SK-N-SH (cell line): ENCODE results near the gene ANKRD33B. TPM values are rescaled to one million over a fixed set of nuclear protein-coding genes. Genes with fewer than 3 reads are reported as not detected.

Experiments used
- CTCF ChIA-PET: fragments of 300-600, 350-600 bp; formaldehyde crosslinking; extraction: SDS; loops from one replicate; lab custom pipeline; 2021; lab: Yijun Ruan, JAX
- POLR2A ChIA-PET: fragments of 350-600 bp; sonication (Branson Sonifier 250); formaldehyde crosslinking; extraction: SDS; loops from one replicate; lab custom pipeline; 2020; ENCODE audit warnings: antibody characterized with exemption, inconsistent platforms; lab: Yijun Ruan, JAX
- DNase-seq: peaks from one replicate; pipeline ENCODE4 v3.0.0; 2012
- H2AFZ ChIP-seq: fragments of 200-600 bp; sonication (generic); 2 replicates; pipeline ENCODE4 v1.8.1; 2016; ENCODE audit warnings: antibody characterized with exemption, mild to moderate bottlenecking, low read depth
- H3F3A ChIP-seq: fragments of 200-600 bp; sonication (generic); replicated peaks from 2 replicates; pipeline ENCODE3; 2016; ENCODE audit warnings: antibody characterized with exemption, mild to moderate bottlenecking; ENCODE audit not compliant: insufficient read depth
- H3K27ac ChIP-seq, 2 experiments: fragments of 200-500 bp in 1 of 2; fragments of 200-600 bp in 1 of 2; sonication (Bioruptor generic) in 1 of 2; sonication (generic), shearing (Covaris generic) in 1 of 2; 2 replicates each; pipeline versions ENCODE4 v1.5.1 to v1.6.1; 2014 to 2016; ENCODE audit warnings: low read depth in 2 of 2, inconsistent platforms in 1 of 2, low read length in 1 of 2, mild to moderate bottlenecking in 1 of 2, mixed read lengths in 1 of 2
- H3K27me3 ChIP-seq: fragments of 200-600 bp; sonication (generic), shearing (Covaris generic); 2 replicates; pipeline ENCODE4 v1.6.1; 2016; ENCODE audit warnings: mixed run types; ENCODE audit not compliant: insufficient read depth
- H3K36me3 ChIP-seq, 2 experiments: fragments of 200-500 bp in 1 of 2; fragments of 200-600 bp in 1 of 2; sonication (Bioruptor generic) in 1 of 2; sonication (generic) in 1 of 2; replicated peaks in 1 of 2; 2 replicates each; pipeline versions ENCODE3 to v1.5.1; 2014 to 2016; ENCODE audit warnings: low read length in 1 of 2, mild to moderate bottlenecking in 1 of 2; ENCODE audit not compliant: insufficient read depth in 2 of 2, control insufficient read depth in 1 of 2
- H3K4me1 ChIP-seq, 2 experiments: fragments of 200-500 bp in 1 of 2; fragments of 200-600 bp in 1 of 2; sonication (Bioruptor generic) in 1 of 2; sonication (generic), shearing (Covaris generic) in 1 of 2; 2 replicates each; pipeline versions ENCODE4 v1.5.1 to v1.6.1; 2014 to 2016; ENCODE audit warnings: low read depth in 1 of 2, low read length in 1 of 2, mixed run types in 1 of 2; ENCODE audit not compliant: insufficient read depth in 2 of 2, control insufficient read depth in 1 of 2
- H3K4me2 ChIP-seq: fragments of 200-600 bp; sonication (generic), shearing (Covaris generic); 2 replicates; pipeline ENCODE4 v1.6.1; 2017; ENCODE audit warnings: mixed run types
- H3K4me3 ChIP-seq, 2 experiments: fragments of 200-500 bp in 1 of 2; fragments of 200-600 bp in 1 of 2; sonication (Bioruptor generic) in 1 of 2; sonication (generic), shearing (Covaris generic) in 1 of 2; 2 replicates each; pipeline versions ENCODE4 v1.5.1 to v1.8.1; 2014 to 2016; ENCODE audit warnings: low read depth in 2 of 2, inconsistent platforms in 1 of 2, low read length in 1 of 2, mild to moderate bottlenecking in 1 of 2, mixed read lengths in 1 of 2, moderate library complexity in 1 of 2
- H3K79me2 ChIP-seq: fragments of 200-600 bp; sonication (generic); 2 replicates; pipeline ENCODE4 v1.8.1; 2017; ENCODE audit warnings: mild to moderate bottlenecking; ENCODE audit not compliant: insufficient read depth
- H3K9ac ChIP-seq: fragments of 200-600 bp; sonication (generic); 2 replicates; pipeline ENCODE4 v1.6.1; 2017; ENCODE audit warnings: mixed run types
- H3K9me2 ChIP-seq: fragments of 200-600 bp; sonication (generic); 2 replicates; pipeline ENCODE4 v1.6.1; 2017; ENCODE audit warnings: mixed run types
- H3K9me3 ChIP-seq: fragments of 200-600 bp; sonication (generic); 2 replicates; pipeline ENCODE4 v1.6.1; 2017; ENCODE audit warnings: mixed run types, mild to moderate bottlenecking, moderate library complexity
- H4K20me1 ChIP-seq: fragments of 200-600 bp; sonication (generic); 2 replicates; pipeline ENCODE4 v1.6.1; 2017; ENCODE audit warnings: mild to moderate bottlenecking, mixed run types; ENCODE audit not compliant: insufficient read depth
- ELF1 ChIP-seq: IDR thresholded peaks from 2 replicates; pipeline ENCODE4 v1.4.0; 2012
- FOXJ3 ChIP-seq: sonication (generic); formaldehyde crosslinking; IDR thresholded peaks from 2 replicates; pipeline ENCODE4 v1.5.1; 2020; ENCODE audit warnings: mild to moderate bottlenecking, missing genetic modification reagents
- FOXM1 ChIP-seq: IDR thresholded peaks from 2 replicates; pipeline ENCODE4 v1.4.0; 2012; ENCODE audit warnings: low read depth, mild to moderate bottlenecking
- GABPA ChIP-seq: IDR thresholded peaks from 2 replicates; pipeline ENCODE4 v1.4.0; 2012; ENCODE audit warnings: low read depth, mild to moderate bottlenecking
- GATA2 ChIP-seq: sonication (generic); formaldehyde crosslinking; IDR thresholded peaks from 2 replicates; pipeline ENCODE4 v1.5.0; 2020; ENCODE audit warnings: mild to moderate bottlenecking, missing genetic modification reagents
- JUND ChIP-seq: IDR thresholded peaks from 2 replicates; pipeline ENCODE4 v1.4.0; 2012
- MEF2A ChIP-seq: IDR thresholded peaks from 2 replicates; pipeline ENCODE4 v1.4.0; 2012; ENCODE audit warnings: low read depth, borderline replicate concordance
- MXI1 ChIP-seq: IDR thresholded peaks from 2 replicates; pipeline ENCODE4 v1.6.1; 2012; ENCODE audit warnings: mild to moderate bottlenecking, low read depth, low read length, improper control_type of control experiment
- NRF1 ChIP-seq: IDR thresholded peaks from 2 replicates; pipeline ENCODE4 v1.6.1; 2012; ENCODE audit warnings: low read depth, mild to moderate bottlenecking, low read length
- POLR2AphosphoS5 ChIP-seq: IDR thresholded peaks from 2 replicates; pipeline ENCODE4 v1.6.1; 2012; ENCODE audit warnings: low read depth, low read length
- RCOR1 ChIP-seq: fragments of 150-350 bp; IDR thresholded peaks from 2 replicates; pipeline ENCODE4 v1.6.1; 2017; ENCODE audit warnings: antibody characterized with exemption, low read length
- SIN3A ChIP-seq: IDR thresholded peaks from 2 replicates; pipeline ENCODE4 v1.6.1; 2012; ENCODE audit warnings: low read depth, mild to moderate bottlenecking, low read length, moderate library complexity, borderline replicate concordance
- SMC3 ChIP-seq: IDR thresholded peaks from 2 replicates; pipeline ENCODE4 v1.6.1; 2012; ENCODE audit warnings: low read depth, low read length, improper control_type of control experiment
- TAF1 ChIP-seq: IDR thresholded peaks from 2 replicates; pipeline ENCODE4 v1.6.1; 2012; ENCODE audit warnings: low read depth, mild to moderate bottlenecking, low read length, moderate library complexity, borderline replicate concordance
- TEAD4 ChIP-seq: IDR thresholded peaks from 2 replicates; pipeline ENCODE4 v1.4.0; 2012; ENCODE audit warnings: mild to moderate bottlenecking, borderline replicate concordance; ENCODE audit not compliant: insufficient read depth
- WGBS: methylation state at CpG from one replicate; pipeline ENCODE4 v1.1.6; 2017; ENCODE audit warnings: low lambda C conversion rate; 5-methylcytosine and 5-hydroxymethylcytosine counted together
- polyA plus RNA-seq, 3 experiments: library from polyadenylated mRNA; depleted of rRNA; stranded (reverse); fragments of >200 nt; gene quantifications; 2 replicates each; pipeline ENCODE4 v1.2.3, GENCODE V29; 2012
- TF ChIP-seq, protein P1 (sequence below): fragments of 200-600 bp; sonication (generic); IDR thresholded peaks from 2 replicates; pipeline ENCODE4 v1.6.1; 2017; ENCODE audit warnings: antibody characterized with exemption, mild to moderate bottlenecking, moderate library complexity
- TF ChIP-seq, protein P2 (sequence below): IDR thresholded peaks from 2 replicates; pipeline ENCODE4; 2012

ANKRD33B gene
- polyA plus RNA-seq, 1 of the 3 experiments (the other 2 are of a cell fraction), result 1.8 TPM

DNA sequence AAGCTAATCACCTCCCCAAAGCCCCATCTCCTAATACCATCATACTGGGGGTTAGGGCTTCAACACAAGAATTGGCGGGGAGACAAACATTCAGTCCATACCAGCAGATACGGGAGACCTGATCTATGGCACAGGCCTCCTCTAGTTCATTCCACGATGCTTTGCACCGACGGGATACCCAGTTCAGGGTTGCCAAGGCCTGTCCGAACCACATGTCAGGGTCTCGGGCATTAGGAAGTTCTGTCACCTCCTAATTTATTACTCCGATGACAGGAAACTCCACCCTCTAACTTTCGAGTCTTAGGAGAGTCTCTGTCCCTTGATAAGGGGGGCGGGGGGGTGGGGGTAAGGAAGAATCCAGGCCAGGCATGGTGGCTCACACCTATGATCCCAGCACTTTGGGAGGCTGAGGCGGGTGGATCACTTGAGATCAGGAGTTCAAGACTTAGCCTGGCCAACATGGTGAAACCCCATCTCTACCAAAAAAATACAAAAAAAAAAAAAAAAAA lies 23.8 kb upstream of the ANKRD33B start:
- Histone ChIP-seq H3F3A (peaks cover 12% of the 10 kb centered on the region), H2AFZ (no peak overlapping the region), H3K27me3 (no peaks in the 10 kb centered on the region), H3K9me3 (no peaks in the 10 kb centered on the region), H3K9me2 (no peaks in the 10 kb centered on the region), H3K4me2 (no peak overlapping the region), H3K79me2 (no peaks in the 10 kb centered on the region), H3K9ac (no peak overlapping the region), H4K20me1 (no peaks in the 10 kb centered on the region), H3K36me3 (no peaks in the 10 kb centered on the region), H3K27ac (no peak overlapping the region), H3K4me3 (no peak overlapping the region), H3K4me1 (peaks cover 6 to 7% of the 10 kb centered on the region in 2 experiments; a peak in 3 of 4 replicates)
- 95% methylated on average over 11 of the region's 11 CpGs for WGBS
- ChIA-PET POLR2A (no interaction called here), CTCF (no interaction called here)
- DNase-seq, result no peak
- TF ChIP-seq TAF1, result no peak
- TF ChIP-seq POLR2AphosphoS5, result no peak
- no peak for TF ChIP-seq SIN3A
- TF ChIP-seq SMC3, result no peak
- TF ChIP-seq RCOR1, result no peak
- TF ChIP-seq GABPA, result no peak
- TF ChIP-seq FOXM1, result no peak
- no peak for TF ChIP-seq NRF1
- TF ChIP-seq FOXJ3 (CRISPR knock-in tag), result no peak
- TF ChIP-seq TEAD4, result no peak
- TF ChIP-seq GATA2 (CRISPR knock-in tag), result no peak
- no peak for TF ChIP-seq JUND
- TF ChIP-seq, protein P1, sequence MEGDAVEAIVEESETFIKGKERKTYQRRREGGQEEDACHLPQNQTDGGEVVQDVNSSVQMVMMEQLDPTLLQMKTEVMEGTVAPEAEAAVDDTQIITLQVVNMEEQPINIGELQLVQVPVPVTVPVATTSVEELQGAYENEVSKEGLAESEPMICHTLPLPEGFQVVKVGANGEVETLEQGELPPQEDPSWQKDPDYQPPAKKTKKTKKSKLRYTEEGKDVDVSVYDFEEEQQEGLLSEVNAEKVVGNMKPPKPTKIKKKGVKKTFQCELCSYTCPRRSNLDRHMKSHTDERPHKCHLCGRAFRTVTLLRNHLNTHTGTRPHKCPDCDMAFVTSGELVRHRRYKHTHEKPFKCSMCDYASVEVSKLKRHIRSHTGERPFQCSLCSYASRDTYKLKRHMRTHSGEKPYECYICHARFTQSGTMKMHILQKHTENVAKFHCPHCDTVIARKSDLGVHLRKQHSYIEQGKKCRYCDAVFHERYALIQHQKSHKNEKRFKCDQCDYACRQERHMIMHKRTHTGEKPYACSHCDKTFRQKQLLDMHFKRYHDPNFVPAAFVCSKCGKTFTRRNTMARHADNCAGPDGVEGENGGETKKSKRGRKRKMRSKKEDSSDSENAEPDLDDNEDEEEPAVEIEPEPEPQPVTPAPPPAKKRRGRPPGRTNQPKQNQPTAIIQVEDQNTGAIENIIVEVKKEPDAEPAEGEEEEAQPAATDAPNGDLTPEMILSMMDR, result no peak

DNA sequence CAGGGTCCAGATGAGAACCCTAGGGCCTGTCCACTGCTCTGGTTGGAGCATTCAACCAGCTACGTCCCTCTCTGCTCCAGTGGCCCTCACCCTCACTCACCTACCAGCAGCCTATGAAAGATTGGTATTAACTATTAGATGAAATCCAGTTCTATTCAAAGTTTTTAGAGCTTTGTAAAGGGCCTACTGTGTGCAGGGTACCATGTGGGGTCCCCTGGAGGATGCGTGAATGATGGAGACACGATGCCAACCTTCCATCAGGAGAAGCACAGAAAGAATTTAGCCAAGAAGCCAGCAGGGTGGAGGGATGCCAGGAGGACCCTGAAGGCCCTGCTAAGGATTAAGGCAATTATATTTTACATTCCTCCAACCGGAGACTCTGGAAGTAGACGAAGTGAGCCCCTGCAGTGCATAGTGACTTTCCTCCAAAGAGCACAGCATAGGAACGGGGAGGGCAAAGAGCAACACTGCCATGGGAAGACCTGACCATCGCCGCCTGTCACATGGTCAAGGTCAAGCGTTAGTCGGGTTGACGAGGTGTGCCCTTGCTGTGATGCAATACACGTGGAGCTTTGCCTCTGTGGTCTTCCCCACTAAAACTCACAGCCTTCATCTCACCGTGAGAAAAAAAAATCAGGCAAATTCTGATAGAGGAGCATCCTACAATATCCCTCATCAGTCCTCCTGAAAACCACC lies 22.8 kb upstream of the ANKRD33B start:
- H3K36me3 ChIP-seq, result no peaks in the 10 kb centered on the region
- no peak for TF ChIP-seq MEF2A
- TF ChIP-seq ELF1, result no peak
- no peak for TF ChIP-seq FOXM1
- TF ChIP-seq, protein P2, sequence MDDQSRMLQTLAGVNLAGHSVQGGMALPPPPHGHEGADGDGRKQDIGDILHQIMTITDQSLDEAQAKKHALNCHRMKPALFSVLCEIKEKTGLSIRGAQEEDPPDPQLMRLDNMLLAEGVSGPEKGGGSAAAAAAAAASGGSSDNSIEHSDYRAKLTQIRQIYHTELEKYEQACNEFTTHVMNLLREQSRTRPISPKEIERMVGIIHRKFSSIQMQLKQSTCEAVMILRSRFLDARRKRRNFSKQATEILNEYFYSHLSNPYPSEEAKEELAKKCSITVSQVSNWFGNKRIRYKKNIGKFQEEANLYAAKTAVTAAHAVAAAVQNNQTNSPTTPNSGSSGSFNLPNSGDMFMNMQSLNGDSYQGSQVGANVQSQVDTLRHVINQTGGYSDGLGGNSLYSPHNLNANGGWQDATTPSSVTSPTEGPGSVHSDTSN, result no peak
- no peak for TF ChIP-seq MXI1
- H3K79me2 ChIP-seq, result no peaks in the 10 kb centered on the region
- ChIA-PET CTCF (no interaction called here), POLR2A (no interaction called here)
- no peak overlapping the region for H3K27ac ChIP-seq
- no peaks in the 10 kb centered on the region for H3K9me3 ChIP-seq
- no peak for DNase-seq
- H3K9ac ChIP-seq, result no peak overlapping the region
- WGBS, result 95% methylated on average over 13 of the region's 13 CpGs
- no peaks in the 10 kb centered on the region for H4K20me1 ChIP-seq
- H3K4me3 ChIP-seq, result no peak overlapping the region
- H3K9me2 ChIP-seq, result no peaks in the 10 kb centered on the region
- H3K27me3 ChIP-seq, result no peaks in the 10 kb centered on the region
- H2AFZ ChIP-seq, result no peak overlapping the region
- H3F3A ChIP-seq, result peaks cover 12% of the 10 kb centered on the region
- H3K4me1 ChIP-seq, result peaks cover 6 to 7% of the 10 kb centered on the region in 2 experiments; a peak in 3 of 4 replicates
- H3K4me2 ChIP-seq, result no peak overlapping the region
